Prostate gland (tissue), 2 donors: ENCODE results near the gene HUNK.

ENCODE experiments used
- POLR2A ChIP-seq: fragments of 450-650 bp; IDR thresholded peaks from one replicate; pipeline ENCODE4 v1.6.1; 2016; ENCODE audit warnings: antibody characterized with exemption, mild to moderate bottlenecking
- POLR2AphosphoS5 ChIP-seq: sonication (generic); formaldehyde crosslinking; IDR thresholded peaks from one replicate; pipeline ENCODE4 v1.6.1; 2017; ENCODE audit warnings: antibody characterized with exemption
- TF ChIP-seq, protein P1 (sequence below), 4 experiments: fragments of 200-600 bp in 2 of 4; fragments of 450-650 bp in 2 of 4; sonication (generic) in 2 of 4; IDR thresholded peaks; 1 replicate in 3 of 4; 2 replicates in 1 of 4; pipeline ENCODE4 v1.5.1; 2016 to 2019; ENCODE audit warnings: antibody characterized with exemption in 4 of 4, mild to moderate bottlenecking in 2 of 4, moderate library complexity in 2 of 4

GRCh38 chr21:31880816-31881215 lies 8.0 kb downstream of the HUNK start:
- TF ChIP-seq, protein P1, sequence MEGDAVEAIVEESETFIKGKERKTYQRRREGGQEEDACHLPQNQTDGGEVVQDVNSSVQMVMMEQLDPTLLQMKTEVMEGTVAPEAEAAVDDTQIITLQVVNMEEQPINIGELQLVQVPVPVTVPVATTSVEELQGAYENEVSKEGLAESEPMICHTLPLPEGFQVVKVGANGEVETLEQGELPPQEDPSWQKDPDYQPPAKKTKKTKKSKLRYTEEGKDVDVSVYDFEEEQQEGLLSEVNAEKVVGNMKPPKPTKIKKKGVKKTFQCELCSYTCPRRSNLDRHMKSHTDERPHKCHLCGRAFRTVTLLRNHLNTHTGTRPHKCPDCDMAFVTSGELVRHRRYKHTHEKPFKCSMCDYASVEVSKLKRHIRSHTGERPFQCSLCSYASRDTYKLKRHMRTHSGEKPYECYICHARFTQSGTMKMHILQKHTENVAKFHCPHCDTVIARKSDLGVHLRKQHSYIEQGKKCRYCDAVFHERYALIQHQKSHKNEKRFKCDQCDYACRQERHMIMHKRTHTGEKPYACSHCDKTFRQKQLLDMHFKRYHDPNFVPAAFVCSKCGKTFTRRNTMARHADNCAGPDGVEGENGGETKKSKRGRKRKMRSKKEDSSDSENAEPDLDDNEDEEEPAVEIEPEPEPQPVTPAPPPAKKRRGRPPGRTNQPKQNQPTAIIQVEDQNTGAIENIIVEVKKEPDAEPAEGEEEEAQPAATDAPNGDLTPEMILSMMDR (IDR thresholded peaks at IDR 0.05), result no peak
- TF ChIP-seq POLR2AphosphoS5, result no peak
- no peak for TF ChIP-seq POLR2A
